SU-DHL-6 (cell line): ENCODE data around the gene ZBED2.

ENCODE experiments used
- H2AFZ ChIP-seq: fragments of 200-600 bp; sonication (generic); 2 replicates; pipeline ENCODE4 v1.6.1; 2014; ENCODE audit warnings: low read depth, mild to moderate bottlenecking, moderate library complexity, mixed read lengths, antibody characterized with exemption, low read length; ENCODE audit not compliant: severe bottlenecking
- H3F3A ChIP-seq: fragments of 200-600 bp; shearing (Covaris generic); 2 replicates; pipeline ENCODE4 v1.6.0; 2016; ENCODE audit warnings: antibody characterized with exemption, mild to moderate bottlenecking; ENCODE audit not compliant: insufficient read depth
- H3K27ac ChIP-seq: fragments of 200-600 bp; sonication (generic); 2 replicates; pipeline ENCODE4 v1.5.1; 2016; ENCODE audit warnings: low read depth, mild to moderate bottlenecking, low read length, moderate library complexity, mixed read lengths
- H3K27me3 ChIP-seq: fragments of 200-600 bp; sonication (generic), shearing (Covaris generic); 2 replicates; pipeline ENCODE4 v1.6.0; 2014; ENCODE audit warnings: mild to moderate bottlenecking, low read length
- H3K36me3 ChIP-seq: fragments of 200-600 bp; sonication (generic); 2 replicates; pipeline ENCODE4 v1.6.1; 2014; ENCODE audit warnings: mild to moderate bottlenecking, low read length, mixed read lengths
- H3K4me2 ChIP-seq: fragments of 300-600, 200-600 bp; shearing (Covaris generic), sonication (generic); 2 replicates; pipeline ENCODE4 v1.6.0; 2014; ENCODE audit warnings: low read length, low read depth, mild to moderate bottlenecking; ENCODE audit not compliant: poor library complexity, severe bottlenecking
- H3K4me3 ChIP-seq: fragments of 200-600 bp; sonication (generic); 2 replicates; pipeline ENCODE4 v1.5.1; 2014; ENCODE audit warnings: antibody characterized with exemption, low read length, mild to moderate bottlenecking, mixed read lengths; ENCODE audit not compliant: insufficient read depth, poor library complexity, severe bottlenecking
- H3K79me2 ChIP-seq: fragments of 200-600 bp; sonication (generic); 2 replicates; pipeline ENCODE4 v1.6.1; 2014; ENCODE audit warnings: mild to moderate bottlenecking, low read length, moderate library complexity; ENCODE audit not compliant: insufficient read depth
- H3K9ac ChIP-seq: fragments of 200-600 bp; sonication (generic); 2 replicates; pipeline ENCODE4 v1.7.0; 2014; ENCODE audit warnings: mild to moderate bottlenecking, low read length
- H3K9me2 ChIP-seq: fragments of 200-600 bp; sonication (generic); replicated peaks from 2 replicates; pipeline ENCODE4 v1.6.1; 2014; ENCODE audit warnings: low read length; ENCODE audit not compliant: insufficient read depth
- H3K9me3 ChIP-seq: fragments of 200-600 bp; sonication (generic); 2 replicates; pipeline ENCODE4 v1.6.1; 2014; ENCODE audit warnings: low read length, mixed read lengths; ENCODE audit not compliant: insufficient read depth
- H4K20me1 ChIP-seq: fragments of 200-600 bp; sonication (generic); 2 replicates; pipeline ENCODE4 v1.6.1; 2014; ENCODE audit warnings: low read depth, mild to moderate bottlenecking, antibody characterized with exemption, low read length, moderate library complexity, mixed read lengths
- EZH2phosphoT487 ChIP-seq: fragments of 200-600 bp; sonication (generic), shearing (Covaris generic); conservative IDR thresholded peaks from 2 replicates; pipeline ENCODE4 v1.6.1; 2018; ENCODE audit warnings: mild to moderate bottlenecking, antibody characterized with exemption, low read length, moderate library complexity, mixed read lengths
- TF ChIP-seq, protein P1 (sequence below): fragments of 200-600 bp; sonication (generic); IDR thresholded peaks from one replicate; pipeline ENCODE4 v1.5.1; 2017; ENCODE audit warnings: antibody characterized with exemption, mild to moderate bottlenecking, low read length, moderate library complexity; ENCODE audit not compliant: insufficient read depth, poor library complexity, severe bottlenecking

ZBED2 gene

DNA sequence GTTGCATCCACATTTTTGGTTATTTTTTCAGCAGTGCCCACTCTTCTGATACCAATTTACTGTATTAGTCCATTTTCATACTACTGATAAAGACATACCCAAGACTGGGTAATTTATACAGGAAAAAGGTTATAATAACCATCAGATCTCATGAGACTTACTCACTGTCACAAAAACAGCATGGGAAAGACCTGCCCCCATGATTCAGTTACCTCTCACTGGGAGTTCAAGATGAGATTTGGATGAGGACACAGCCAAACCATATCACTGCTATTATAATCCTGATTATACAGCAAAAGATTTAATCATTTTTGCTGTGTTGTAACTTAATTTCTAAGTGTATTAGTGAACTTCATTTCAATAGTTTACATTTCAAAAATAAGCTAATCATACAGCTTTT is 6.6 kb downstream of the ZBED2 start:
- Histone ChIP-seq H4K20me1 (no peaks in the 10 kb centered on the region), H3K9me3 (no peaks in the 10 kb centered on the region), H3K9ac (no peak overlapping the region), H3K27ac (no peak overlapping the region), H3K27me3 (no peaks in the 10 kb centered on the region), H3F3A (no peaks in the 10 kb centered on the region), H3K4me3 (no peak overlapping the region), H3K4me2 (no peak overlapping the region), H3K79me2 (no peaks in the 10 kb centered on the region), H3K9me2 (no peaks in the 10 kb centered on the region), H3K36me3 (no peaks in the 10 kb centered on the region), H2AFZ (no peak overlapping the region)
- TF ChIP-seq EZH2phosphoT487: no peak
- TF ChIP-seq, protein P1, sequence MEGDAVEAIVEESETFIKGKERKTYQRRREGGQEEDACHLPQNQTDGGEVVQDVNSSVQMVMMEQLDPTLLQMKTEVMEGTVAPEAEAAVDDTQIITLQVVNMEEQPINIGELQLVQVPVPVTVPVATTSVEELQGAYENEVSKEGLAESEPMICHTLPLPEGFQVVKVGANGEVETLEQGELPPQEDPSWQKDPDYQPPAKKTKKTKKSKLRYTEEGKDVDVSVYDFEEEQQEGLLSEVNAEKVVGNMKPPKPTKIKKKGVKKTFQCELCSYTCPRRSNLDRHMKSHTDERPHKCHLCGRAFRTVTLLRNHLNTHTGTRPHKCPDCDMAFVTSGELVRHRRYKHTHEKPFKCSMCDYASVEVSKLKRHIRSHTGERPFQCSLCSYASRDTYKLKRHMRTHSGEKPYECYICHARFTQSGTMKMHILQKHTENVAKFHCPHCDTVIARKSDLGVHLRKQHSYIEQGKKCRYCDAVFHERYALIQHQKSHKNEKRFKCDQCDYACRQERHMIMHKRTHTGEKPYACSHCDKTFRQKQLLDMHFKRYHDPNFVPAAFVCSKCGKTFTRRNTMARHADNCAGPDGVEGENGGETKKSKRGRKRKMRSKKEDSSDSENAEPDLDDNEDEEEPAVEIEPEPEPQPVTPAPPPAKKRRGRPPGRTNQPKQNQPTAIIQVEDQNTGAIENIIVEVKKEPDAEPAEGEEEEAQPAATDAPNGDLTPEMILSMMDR: no peak

- H3F3A ChIP-seq: no peaks in the 10 kb centered on the region
- H3K27ac ChIP-seq: no peak overlapping the region
- no peaks in the 10 kb centered on the region for H3K9me2 ChIP-seq
- H3K4me3 ChIP-seq: no peak overlapping the region
- no peaks in the 10 kb centered on the region for H3K36me3 ChIP-seq
- H3K79me2 ChIP-seq: no peaks in the 10 kb centered on the region
- H4K20me1 ChIP-seq: no peaks in the 10 kb centered on the region
- TF ChIP-seq EZH2phosphoT487: no peak
- TF ChIP-seq, protein P1: no peak
- no peak overlapping the region for H3K9ac ChIP-seq
- H3K4me2 ChIP-seq: no peak overlapping the region
- no peaks in the 10 kb centered on the region for H3K27me3 ChIP-seq
- no peaks in the 10 kb centered on the region for H3K9me3 ChIP-seq
- no peak overlapping the region for H2AFZ ChIP-seq
These were observed 9.9 kb downstream of the ZBED2 start for GRCh38 chr3:111585217-111585616.

DNA sequence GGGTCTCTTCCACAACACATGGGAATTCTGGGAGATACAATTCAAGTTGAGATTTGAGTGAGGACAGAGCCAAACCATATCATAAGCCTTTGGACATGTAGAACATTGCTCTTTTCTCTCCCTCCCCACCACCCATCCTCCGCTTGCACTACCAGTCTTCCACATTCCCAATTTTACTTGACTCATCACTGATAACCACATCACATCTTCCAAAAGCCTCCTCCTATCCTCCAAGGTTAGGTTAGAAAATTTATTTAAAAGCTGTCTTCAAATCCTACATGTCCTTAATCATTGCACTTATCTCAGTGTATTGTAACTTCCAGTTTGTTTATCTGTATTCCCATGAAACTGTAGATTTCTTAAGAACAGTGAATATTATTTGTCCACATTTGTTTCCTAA is 10.4 kb downstream of the ZBED2 start:
- TF ChIP-seq, protein P1: no peak
- Histone ChIP-seq H3K9ac (no peak overlapping the region), H3K36me3 (no peaks in the 10 kb centered on the region), H3K27ac (no peak overlapping the region), H3K9me3 (no peaks in the 10 kb centered on the region), H3K79me2 (no peaks in the 10 kb centered on the region), H3K27me3 (no peaks in the 10 kb centered on the region), H2AFZ (no peak overlapping the region), H4K20me1 (no peaks in the 10 kb centered on the region), H3K9me2 (no peaks in the 10 kb centered on the region), H3K4me2 (no peak overlapping the region), H3K4me3 (no peak overlapping the region), H3F3A (no peaks in the 10 kb centered on the region)

GRCh38 chr3:111582120-111582474 is 13.0 kb downstream of the ZBED2 start:
- Histone ChIP-seq H3K27ac (no peak overlapping the region), H3K9me3 (no peaks in the 10 kb centered on the region), H3K36me3 (no peaks in the 10 kb centered on the region), H3K9ac (no peak overlapping the region), H3K79me2 (no peaks in the 10 kb centered on the region), H4K20me1 (no peaks in the 10 kb centered on the region), H3K4me3 (no peak overlapping the region), H3K4me2 (no peak overlapping the region), H3F3A (no peaks in the 10 kb centered on the region), H2AFZ (no peak overlapping the region), H3K27me3 (no peaks in the 10 kb centered on the region), H3K9me2 (no peaks in the 10 kb centered on the region)
- no peak for TF ChIP-seq EZH2phosphoT487
- TF ChIP-seq, protein P1: no peak
